Activated CD8-positive, alpha-beta memory T cell treated with anti-CD3 and anti-CD28 coated beads for 1 hour (primary cell): ENCODE measurements around the gene ELOVL6.
"Not testable (repeated sequence)": the region's sequence is repeated elsewhere in the genome, so short reads cannot be mapped to it uniquely, and the experiment has no call there.

Experiments
- DNase-seq, 2 donors: peaks; one replicate each; pipeline ENCODE4 v3.0.0-alpha.2; 2020; ENCODE audit warnings: low read depth in 1 of 2; ENCODE audit errors: extremely low read depth in 1 of 2

The ELOVL6 gene

DNA sequence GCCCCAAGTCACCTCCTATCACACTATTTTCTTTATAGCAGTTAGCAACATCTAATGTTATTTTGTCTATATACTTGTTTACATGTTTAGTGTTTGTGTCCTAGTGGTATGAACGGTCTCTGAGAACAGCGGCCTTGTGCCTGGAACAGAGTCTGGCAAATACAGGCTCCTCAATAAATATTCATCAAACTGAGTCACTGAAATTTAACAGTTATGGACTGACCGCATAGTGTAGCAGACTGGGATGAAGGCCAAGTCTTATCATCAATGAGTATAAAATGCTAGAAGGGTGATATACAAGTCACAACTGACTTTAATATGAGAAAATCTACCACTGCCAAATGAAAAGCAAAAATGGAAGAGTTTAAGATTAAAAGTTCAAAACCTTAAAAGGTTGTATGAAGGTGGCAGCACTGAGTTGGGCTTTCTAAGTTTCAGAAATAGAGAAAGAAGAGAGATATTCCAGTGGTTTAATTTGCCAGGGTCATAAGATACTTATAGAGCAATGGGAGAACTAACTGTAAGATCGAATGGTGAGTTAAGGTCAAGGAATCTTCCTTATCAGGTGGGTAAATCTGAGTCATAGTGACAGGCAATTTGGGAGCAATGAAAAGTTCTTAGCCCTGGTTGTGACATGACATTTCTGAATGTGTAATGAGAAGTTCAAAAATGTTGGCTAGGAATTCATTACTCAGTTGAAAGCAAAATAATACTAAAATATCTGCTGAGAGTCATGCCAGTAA, 34.9 kb downstream of the ELOVL6 start:
- DNase-seq, result no peak

DNA sequence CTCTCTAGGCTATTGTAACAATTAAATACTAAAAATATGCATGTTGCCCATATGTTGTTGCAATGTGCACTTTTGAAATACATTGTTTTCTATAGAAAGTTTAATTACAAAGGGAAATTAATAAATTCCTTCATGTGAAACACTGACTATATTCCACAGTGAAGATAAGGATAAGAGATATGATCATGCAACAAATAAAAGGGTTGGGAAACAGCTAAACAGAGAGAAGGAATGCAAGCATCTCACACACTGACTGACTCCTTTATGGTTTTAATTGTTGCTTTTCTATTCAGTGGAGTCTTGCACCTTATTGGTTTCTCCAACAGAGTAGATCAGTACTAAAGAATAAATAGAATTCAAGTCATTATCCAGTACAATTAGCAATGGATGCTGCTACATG, 37.8 kb downstream of the ELOVL6 start:
- no peak for DNase-seq

DNA sequence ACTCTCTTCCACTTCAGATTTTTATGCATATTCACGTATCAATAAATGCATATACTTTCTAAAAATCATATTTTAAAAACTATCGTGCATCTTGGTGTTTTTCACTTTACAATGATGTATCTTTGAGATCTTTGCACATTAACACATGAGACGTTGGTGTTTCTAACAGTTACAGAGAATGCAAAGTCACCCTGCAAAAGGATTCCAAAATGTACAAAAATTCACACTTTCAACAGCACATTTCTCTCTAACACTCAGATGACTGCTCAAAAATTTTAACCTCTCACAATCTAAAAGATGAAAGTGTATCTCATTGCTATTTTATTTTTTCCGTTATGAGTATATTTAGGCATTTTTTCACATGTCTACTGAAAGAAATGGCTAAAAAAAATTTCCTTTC, 38.9 kb downstream of the ELOVL6 start:
- DNase-seq, result no peak

DNA sequence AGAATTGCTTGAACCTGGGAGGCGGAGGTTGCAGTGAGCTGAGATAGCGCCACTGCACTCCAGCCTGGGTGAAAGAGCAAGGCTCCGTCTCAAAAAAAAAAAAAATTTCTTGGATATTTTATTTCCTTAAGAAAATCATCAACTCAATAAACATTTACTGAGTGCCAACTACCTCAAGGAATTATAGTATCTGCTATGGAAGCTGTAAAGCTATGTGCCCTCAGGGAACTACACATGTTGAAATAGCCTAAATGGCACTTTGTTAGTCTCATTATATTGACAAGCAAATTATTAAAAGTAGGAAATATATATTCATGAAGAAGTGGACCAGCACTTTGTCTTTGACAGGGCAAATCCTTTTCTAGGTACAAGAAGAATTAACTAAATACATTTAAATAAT, 40.8 kb downstream of the ELOVL6 start:
- no peak for DNase-seq

DNA sequence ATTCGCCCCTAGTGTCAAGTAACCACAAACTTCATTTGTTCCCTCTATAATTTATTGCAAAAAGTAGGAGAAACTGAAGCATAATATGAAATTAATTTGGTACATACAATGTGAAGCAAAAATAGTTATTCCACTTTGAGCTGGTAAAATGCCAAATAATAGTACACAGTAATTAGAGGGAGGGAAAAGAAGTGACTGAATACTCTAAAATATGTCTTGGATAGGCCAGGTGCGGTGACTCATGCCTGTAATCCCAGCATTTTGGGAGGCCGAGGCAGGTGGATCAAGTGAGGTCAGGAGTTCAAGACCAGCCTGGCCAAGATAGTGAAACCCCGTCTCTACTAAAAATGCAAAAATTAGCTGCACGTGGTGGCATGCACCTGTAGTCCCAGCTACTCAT, 41.2 kb downstream of the ELOVL6 start:
- not testable (repeated sequence) for DNase-seq

DNA sequence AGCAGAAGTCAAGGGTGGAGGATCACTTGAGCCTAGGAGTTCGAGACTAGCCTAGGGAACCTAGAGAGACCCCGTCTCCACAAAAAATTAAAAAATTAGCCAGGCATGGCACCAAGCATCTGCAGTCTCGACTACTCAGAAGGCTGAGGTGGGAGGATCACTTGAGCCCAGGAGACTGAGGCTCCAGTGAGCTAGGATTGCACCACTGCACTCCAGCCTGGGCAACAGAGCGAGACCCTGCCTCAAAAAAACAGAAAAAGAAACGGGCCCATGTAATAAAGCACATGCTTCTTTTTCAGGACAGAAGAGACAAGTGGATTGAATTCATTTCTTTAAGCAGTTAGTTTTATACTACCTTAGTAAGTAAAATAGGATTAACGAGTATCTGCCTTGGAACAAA, 42.0 kb downstream of the ELOVL6 start:
- no peak for DNase-seq

DNA sequence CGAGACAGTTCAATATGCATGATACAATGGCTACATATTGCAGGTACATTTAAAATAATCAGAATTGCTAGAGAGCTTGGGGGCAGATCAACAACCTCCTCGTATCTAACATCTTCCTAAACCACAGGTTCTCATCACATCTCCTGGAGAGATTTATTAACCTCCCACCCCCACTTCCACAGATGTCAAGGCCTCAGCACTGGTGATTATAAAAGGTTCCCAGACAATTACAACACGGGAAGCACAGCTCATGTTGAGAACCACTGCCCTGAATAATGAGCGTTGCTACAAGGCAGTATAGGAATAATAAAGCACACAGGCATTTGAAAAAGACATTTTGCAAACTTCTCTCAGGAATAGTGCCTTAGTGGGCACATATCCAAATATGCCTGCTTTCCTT, 42.8 kb downstream of the ELOVL6 start:
- no peak for DNase-seq

DNA sequence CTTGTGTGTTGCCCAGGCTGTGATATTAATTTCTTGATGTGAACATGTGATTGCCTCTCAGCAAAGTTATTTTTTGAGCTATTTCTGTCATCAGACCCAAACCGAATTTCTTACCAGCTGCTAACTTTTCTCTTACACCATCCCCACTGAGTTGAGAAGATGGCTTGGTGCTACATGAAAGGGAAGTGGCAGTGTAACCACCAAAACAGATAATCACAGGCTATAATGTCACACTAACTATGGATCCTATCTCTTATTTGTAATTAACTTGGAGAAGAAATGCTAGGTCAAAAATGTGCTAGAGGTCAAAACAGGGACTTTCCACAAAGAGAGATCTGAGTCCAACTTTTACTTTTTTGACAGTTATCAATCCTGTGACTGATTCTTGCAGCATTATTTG, 43.8 kb downstream of the ELOVL6 start:
- no peak for DNase-seq

DNA sequence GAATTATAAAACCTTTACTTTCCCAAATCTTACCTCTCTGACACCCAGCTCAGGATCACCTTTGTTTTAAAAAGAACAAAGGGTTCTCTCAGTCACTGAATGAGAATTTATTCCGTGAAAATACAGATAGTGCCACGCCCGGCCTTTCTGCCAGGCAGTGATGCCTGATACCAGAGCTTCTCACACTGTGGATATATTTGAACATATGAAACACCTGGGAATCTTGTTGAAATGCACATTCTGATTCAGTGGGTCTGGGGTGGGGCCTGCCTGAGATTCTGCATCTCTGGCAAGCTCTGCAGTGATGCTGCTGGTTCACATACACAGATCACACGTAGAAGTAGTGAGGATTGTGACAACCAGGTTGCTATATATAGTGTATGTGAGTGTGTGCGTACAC, 46.0 kb downstream of the ELOVL6 start:
- no peak for DNase-seq

DNA sequence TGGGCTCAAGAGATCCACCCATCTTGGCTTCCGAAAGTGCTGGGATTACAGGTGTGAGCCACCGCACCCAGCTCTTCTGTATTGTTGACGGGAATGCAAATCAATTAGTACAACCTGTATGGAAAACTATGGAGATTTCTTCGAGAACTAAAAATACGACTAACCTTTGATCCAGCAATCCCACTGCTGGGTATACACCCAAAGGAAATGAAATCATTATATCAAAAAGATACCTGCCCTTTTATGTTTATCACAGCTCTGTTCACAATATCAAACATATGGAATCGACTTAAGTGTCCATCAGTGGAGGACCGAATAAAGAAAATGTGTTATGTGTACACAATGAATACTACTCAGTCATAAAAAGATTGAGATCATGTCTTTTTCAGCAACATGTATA, 49.3 kb downstream of the ELOVL6 start:
- no peak for DNase-seq

DNA sequence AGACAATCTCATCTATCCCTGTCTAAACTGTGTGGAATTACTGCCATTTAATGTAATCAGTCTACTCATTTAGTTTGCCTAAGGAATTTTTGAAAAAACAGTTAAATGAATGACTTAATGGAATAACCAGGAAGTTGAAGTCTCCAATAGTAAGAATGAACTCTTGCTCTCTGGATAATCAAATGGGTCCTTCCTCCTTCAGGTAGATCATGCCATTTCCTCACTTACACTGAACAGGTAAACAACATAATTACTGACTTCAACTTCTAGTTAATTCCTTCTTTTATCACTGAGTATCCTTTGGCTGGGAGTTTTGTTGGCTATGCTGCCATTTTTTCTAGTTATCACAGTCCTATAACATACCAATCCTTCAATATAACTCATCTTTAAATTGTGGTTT, 56.0 kb downstream of the ELOVL6 start:
- DNase-seq, result no peak

DNA sequence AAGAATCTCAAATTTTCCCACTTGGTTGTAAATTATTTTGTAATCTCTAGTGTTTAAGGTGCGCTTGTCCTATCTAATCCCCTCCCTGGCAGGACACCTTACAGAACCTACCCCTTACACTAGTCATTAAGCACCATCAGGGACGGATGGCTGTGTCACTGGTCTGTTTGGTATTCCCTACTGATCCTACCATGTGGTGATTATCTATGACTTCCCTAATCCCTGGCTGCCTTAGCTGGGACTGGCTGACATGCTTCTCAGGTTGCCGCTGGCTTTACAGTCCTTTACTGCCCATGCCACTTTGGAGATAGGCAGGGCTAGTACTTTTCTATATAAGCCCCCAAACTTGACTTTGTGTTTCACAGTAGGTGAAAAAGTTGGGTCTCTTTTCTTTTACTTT, 58.6 kb downstream of the ELOVL6 start:
- DNase-seq, result no peak

DNA sequence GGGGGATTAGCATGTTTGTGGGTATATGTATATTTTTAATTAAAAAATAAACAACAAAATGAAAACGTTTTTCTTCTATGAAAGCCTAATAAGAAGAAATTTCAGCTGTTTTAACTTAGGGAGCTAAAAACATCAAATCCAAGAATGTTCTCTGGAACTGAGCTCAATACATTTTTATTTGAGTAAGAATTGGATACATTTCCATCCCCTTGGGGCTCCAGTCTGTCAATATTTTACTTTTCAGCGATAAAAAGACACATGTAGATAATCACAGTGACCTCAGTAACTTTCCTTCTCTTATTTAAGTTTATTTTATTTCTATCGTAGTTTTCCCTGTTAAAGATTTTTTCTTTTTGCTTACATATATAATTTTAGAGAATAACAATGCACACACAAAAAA, 59.3 kb downstream of the ELOVL6 start:
- DNase-seq, result no peak

DNA sequence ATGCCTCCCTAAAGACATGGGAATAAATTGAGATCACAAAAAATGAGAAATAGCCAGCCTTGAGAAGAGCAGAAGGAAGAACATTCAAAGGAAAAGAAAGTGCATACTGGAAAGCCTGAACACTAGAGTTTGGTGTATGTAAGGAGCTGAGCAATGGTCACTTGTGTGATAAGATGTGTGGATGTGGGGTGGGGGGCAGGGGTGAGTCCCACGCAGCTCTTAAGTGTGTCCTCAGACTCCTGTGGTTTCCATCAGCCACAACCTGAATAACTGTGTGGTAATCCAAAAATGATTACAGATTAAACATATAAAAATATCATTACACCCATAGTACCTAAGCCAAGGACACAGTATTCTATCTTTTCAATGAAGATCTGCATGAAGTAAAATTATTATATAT, 59.9 kb downstream of the ELOVL6 start:
- DNase-seq, result no peak

DNA sequence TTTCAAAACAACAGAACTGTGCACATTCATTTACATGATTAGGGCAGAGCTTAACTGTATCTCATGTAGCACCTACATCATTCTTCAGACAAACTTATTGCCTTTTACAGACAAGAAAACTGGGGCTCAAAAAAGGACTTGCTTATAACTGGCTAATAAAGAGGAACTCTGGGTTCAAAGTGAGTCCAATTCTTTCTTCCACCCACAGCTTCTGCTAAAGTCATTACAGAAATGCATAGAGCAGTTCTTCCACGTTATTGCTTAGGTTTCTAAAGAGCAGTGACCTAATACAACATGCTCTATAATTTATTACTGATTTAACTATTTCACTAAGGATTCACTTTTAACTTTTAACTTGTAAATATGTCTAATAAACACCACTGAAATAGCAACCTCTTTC, 60.6 kb downstream of the ELOVL6 start:
- no peak for DNase-seq

DNA sequence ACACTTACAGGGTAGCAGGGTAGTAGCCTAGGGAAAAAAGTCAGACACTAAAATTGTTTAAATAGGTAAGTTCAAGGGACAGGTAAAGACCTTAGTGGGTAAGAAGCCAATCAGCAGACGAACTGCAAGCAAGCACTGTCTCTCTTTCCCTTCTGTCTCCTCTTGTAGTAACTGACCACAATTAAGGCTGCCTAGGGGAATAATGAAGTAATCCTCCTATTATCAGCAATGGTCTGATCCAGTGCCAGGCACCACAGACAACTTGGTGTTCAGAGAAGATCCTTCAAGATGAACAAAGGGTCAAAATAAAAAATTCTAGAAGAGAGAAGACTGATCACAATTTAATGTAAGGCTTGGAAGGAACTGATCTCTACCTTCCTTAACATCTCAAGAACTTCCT, 62.9 kb downstream of the ELOVL6 start:
- DNase-seq, result no peak

DNA sequence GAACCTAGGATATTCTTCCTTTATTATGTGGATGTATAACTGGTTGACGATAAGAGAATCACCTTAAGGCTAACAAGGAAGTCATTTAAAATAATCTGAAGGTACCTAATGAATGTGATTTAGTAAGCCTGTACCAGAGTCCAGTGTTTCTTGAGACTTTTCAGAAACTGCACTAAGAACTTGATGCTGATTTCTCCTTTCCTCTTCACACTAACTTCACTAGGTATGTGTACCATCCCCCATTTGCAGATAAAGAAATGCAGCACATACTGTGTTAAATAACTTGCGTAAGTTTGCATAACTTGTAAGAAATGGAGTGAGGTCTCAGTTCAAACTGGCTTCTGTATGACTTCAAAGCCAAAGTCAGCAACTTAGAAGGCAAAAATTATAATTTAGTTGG, 63.3 kb downstream of the ELOVL6 start:
- no peak for DNase-seq

DNA sequence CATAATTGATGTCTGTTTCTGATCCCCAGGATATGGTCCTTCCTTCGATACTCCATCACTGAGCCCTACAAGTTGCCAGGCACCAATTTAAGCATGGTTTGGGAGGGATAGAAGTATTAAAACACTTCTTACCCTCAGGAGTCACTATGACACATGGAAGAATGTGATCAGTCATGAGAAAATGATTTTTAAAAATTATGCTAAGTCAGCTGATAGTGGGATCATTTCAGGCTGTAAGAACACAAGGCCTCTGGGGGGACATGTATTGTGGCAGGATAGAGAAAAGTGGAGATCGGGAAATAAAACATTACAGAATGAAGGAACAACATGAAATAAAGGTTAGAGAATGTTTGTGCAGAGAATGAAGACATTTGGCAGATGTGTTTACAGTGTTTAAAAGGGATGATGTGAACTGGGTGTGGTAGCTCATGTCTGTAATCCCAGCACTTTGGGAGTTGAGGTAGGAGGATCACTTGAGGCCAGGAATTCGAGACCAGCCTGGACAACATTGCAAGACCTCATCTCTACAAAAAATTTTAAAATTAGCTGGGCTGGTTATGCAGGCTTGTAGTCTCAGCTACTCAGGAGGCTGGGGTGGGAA, 64.0 kb downstream of the ELOVL6 start:
- no peak for DNase-seq

DNA sequence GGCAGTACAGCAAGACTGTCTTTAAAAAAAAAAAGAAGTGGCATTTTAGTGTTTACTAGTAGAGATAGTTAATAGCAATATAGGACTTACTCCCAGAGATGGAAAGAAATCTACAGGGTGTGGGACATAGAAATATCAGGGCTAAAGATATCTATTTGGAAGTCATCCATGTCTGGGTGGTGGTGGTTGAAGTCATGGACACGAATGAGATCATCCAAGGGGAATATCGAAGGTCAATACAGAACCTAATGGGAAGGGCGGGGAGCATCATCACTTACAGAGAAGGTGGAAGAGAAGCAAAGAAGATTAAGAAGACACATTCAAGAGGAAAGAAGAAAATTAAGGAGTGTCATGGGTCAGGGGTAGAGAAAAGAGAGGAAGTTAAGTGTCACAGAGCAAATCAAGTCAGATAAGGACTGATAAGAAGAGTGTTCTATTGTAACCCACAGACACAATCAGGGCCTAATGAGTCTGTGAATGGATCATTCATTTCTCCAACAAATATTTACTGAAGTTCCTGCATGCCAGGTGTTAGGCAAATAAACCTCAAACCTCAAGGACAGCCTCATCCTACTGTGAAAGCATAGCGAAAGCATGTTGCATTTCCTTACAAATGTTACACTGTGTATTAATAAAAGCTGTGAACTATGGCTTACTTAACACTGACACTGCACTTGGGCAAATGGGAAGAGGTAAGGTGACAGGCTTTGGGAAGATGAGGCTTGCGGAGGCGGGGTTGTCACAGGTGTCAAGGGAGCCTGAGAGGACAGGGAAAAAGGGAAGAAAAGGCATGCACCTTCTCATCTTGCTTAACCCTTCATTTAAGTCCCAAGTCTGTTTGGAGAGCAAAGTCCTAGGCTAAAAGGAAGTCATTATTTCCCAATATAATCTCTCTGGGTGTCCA, 65.3 kb downstream of the ELOVL6 start:
- DNase-seq, result no peak

DNA sequence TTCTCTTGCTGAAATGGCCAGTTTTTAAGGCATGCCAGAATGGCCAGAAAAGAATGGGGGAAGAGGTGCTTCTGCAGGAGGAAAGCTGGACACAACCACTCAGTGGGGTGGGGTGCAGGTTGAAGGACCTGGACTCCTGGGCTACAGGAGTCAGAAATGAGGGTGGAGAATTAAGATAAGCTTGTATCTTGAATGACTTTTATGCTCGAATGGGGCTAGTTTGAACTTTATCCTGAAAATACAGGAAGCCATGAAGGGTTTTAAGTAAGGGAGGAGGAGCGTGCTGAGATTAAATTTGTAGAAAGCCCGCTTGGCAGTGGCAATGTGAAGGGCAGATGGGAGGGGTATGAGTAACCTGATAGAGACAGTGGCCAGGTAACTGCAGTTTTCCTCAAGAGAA, 66.5 kb downstream of the ELOVL6 start:
- no peak for DNase-seq

DNA sequence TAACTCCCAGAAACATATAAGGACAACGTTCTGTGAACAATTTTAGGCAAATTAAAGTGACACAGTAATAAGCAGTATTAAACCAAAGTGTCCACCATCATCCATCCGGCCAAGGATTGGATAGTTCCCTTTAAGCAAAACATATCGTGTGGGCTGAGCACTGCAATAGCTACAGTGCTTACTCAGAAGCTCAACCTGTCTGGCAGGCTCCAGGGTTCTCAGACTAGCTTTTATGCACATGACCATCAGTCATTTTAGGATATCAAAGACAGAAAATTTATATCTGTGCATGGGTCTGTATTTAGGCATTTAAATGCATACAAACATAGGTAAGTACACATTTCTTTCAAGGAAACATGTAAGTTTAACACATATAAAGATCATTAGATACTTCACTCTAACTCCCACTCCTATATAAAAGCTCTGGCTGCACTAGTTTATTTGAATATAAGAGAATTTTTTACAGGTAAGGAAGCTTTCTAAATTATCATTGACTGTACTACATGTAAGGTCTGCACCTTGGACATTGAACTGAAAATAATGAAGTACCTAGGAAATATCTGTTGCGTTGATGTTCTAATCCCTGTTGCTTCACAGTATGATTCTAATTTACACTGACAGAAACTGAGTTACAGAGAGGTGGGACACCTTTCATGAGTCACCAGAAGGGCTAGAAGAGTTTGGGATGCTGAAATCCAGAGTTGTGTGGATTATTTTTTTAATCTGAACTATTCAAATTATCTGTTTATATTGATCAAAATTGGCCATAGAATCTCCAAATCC, 67.6 kb downstream of the ELOVL6 start:
- DNase-seq, result no peak
